HG03025 (cell line): ENCODE measurements around the gene COL18A1.

Source experiments
- ATAC-seq: cut with Tn5 transposase; IDR thresholded peaks from one replicate; pipeline ENCODE4 v1.9.1; 2021; ENCODE audit warnings: mild to moderate bottlenecking, moderate library complexity; ENCODE audit not compliant: unreplicated experiment, low FRiP score

Gene COL18A1

DNA sequence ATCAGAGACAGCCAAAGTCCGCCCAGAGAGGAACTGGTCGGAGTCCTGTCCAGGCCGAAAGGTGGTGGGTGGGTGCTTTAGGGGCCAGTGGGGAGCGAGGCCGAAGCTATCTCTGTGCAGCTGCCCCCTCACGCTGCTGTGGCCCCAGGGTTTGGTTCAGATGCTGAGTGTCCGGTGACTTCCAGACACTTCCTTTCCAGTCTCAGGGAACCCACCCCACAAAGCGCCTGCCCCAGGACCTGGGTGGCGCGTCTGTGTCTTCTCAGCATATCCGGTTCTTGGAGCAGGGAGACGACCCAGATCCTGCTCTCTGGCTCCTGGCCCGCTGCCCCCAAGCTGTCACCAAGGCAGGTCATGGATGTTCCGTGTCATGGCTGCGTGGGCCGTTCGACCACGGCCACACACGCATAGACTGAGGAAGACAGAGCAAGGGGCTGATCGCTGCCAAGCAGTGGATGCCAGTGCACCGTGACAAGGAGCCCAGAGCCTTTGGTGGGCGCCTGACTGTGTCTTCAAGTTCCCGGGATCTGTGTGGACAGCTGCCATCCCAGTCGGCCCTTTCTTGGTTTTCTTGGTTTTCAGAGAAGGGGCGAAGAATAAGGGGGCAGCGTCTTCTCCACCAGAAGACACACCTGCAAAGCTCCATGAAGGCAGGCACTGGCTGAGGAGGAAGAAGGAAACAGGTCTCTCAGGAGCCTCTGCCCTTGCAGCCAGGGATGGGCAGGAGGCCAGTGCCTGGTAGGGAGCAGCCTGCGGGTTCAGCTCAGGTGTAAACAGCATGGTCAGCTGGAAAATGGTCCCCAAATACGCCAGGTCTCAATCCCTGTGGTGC, 22.9 kb upstream of the COL18A1 start:
- no peak for ATAC-seq

GRCh38 chr21:45382697-45382997, 22.3 kb upstream of the COL18A1 start:
- ATAC-seq, result no peak

- ATAC-seq, result no peak
Observed at GRCh38 chr21:45383111-45383614, 21.8 kb upstream of the COL18A1 start.

DNA sequence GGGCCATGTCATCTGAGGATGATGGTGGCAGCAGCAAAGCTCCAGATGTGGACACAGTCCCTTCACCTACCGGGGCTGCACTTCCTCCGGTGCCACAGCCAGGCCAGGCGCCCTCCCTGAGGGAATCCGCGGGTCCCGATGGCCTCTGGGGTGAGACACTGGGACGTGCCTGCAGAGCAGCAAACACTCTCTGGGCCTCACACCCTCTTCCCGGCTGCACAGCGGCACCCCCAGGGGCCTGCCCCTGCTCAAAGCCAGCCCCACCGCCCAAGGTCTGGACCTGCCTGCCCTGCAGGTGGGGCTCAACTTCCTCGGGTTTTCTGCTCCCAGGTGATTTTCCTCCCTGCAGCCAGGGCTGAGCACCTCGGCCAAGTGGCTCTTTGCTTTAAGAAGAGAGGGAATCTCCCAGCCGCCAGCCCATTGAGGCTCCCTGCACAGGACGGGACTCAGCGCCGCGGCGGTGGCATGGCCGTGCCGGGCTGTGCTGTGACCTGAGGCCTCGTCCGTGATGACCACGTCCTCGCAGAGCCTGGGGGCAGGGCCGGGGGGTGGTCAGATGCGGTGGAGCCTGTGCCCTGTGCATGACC, 21.3 kb upstream of the COL18A1 start:
- no peak for ATAC-seq

DNA sequence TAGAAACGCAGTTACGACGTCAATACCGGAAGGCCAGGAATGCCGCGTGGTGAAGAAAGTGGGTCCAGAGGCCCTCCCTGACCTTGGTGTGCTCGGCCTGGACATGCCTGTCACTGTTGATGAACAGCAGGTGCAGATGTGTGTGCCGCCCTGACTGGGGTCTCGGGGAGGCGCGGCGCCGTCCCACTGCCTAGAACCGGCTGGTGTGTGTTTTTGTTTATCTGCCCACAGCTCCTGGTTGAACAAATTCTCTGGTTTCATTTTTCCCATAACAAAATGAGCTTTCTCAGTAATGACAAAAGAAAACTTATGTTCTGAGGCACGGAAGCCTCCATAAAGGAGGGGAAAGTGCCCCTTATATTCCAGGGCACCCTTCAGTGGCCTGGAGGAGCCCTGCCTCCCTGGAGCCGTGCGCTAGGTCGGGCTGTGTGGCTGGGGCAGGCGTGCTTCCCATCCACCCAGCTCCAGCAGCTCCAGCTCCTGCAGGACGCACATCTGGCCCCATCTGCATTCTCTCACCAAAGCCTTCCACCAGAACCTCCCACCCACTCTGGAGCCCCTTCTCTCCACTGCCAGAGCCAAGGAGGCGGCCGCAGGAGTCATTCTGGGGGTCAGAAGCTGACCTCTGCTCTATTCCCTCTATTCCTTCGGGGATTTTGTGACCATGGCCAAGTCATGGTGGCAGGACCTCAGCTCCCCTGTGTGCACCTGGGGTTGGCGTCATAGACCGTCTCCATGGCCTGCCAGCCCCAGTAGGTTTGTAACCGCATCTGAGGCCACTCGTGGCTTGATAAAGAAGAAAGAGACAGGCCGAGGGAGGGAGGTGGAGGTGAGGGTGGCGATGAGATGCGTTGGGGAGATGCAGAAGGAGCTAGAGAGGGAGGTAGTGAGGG, 20.1 kb upstream of the COL18A1 start:
- no peak for ATAC-seq

DNA sequence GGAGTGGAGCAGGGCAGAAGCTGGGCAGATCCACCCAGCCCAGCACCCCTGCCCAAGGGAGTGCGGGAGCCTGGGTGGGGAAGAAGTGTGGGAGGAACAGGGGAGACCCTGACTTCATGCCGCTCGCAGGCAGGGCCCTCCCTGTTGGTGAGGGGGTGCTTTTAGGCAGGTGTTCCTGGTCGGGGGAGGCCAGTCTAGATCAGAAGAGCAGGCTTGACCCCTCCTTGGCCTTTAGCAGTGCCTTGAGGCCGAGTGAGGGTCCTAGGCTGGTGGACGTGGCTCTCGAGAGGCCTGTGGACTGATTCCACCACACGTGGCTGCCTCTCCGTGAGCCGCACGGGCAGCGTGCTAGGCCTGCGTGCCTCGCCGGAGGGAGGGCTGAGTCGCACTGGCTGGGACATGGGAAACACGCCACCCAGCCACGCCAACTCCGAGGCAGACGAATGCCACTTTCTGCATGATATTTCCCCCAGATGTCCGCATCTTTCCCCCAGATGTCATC, 19.4 kb upstream of the COL18A1 start:
- no peak for ATAC-seq

DNA sequence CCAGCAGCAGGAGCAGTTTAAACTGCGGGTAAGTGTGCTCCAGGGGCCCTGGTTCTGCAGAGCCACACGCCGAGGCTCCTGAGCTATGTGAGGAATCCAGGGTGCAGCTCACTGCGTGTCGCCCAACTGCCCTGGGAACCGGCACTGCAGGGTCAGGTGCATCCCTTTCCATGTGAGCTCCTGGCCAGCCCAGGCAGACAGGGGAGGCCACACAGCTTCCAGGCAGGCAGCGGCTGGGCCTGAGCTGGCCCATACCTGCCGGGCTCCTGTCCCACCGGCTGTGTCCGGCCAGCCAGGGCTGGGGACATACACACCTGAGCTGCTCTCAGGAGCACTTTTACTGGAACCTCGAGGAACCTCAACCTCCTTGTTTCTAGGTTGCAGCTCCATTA, 18.6 kb upstream of the COL18A1 start:
- ATAC-seq, result no peak

- ATAC-seq, result no peak
Observed at GRCh38 chr21:45386728-45387371, 18.1 kb upstream of the COL18A1 start.

- ATAC-seq, result no peak
Observed at GRCh38 chr21:45387506-45387905, 17.5 kb upstream of the COL18A1 start.

- no peak for ATAC-seq
Observed at GRCh38 chr21:45388011-45388521, 16.9 kb upstream of the COL18A1 start.

DNA sequence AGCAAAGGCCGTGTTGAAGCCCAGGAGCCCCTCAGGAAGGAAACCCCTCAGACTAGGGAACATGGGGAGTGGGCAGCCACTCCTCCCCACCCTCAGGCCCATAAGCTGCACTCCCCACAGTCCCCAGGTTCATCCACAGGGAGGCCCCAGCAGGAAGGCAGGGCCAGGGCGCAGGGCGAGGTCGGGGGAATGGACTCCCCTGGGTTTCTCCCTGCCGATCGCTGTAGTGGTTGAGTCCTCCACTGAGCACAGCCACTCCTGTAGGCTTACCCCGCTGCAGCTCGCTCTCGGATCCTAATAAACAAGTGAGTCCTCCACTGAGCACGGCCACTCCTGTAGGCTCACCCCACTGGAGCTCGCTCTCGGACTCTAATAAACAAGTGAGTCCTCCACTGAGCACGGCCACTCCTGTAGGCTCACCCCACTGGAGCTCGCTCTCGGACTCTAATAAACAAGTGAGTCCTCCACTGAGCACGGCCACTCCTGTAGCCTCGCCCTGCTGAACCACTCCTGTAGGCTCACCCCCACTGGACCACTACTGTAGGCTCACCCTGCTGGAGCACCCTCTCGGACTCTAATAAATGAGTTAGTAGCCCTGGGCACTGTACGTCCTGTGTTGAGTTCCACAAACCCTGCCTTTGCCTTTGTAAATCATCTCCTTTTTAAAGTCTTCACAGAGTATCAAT, 16.2 kb upstream of the COL18A1 start:
- no peak for ATAC-seq

GRCh38 chr21:45390121-45390751, 14.7 kb upstream of the COL18A1 start:
- no peak for ATAC-seq

DNA sequence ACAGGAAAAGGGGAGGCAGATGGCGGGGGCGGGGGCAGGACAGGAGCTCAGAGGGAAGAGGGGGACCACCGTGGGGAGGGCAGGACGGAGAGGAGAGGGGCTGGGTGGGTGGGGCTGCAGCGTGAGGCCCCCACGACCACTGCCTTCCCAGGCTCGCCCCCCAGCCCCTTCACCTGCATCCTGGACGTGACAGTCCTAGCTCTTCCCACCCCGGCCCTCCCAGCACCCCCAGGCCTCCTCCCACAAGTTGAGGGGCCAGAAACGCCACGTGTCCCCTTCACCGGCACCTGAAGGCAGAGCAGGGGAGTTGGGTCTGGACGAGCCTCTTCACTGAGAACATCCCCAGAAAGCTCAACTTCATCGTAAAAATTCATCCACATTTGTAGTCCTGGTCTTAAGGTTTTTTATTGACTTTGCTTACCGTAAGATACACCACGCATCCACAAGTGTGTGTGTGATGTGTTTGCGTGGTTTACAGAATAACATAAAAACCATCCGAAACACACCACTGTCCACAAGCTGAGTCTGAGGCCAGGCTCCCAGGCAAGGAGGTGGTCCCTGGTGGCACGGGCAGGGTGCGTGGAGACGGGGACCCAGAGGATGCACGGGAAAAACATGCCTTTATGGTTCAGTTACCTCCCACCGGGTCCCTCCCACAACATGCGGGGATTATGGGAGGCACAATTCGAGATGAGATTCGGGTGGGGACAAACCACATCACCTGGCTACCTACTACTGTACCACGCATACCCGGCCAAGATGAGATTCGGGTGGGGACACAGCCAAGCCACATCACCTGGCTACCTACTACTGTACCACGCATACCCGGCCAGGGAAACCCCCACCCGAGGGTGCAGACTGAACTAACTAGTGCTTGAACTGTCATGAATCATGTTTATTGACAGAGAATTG, 13.9 kb upstream of the COL18A1 start:
- ATAC-seq, result no peak

- no peak for ATAC-seq
Observed at GRCh38 chr21:45391743-45392572, 13.0 kb upstream of the COL18A1 start.

GRCh38 chr21:45392573-45392971, 12.4 kb upstream of the COL18A1 start:
- ATAC-seq, result no peak

DNA sequence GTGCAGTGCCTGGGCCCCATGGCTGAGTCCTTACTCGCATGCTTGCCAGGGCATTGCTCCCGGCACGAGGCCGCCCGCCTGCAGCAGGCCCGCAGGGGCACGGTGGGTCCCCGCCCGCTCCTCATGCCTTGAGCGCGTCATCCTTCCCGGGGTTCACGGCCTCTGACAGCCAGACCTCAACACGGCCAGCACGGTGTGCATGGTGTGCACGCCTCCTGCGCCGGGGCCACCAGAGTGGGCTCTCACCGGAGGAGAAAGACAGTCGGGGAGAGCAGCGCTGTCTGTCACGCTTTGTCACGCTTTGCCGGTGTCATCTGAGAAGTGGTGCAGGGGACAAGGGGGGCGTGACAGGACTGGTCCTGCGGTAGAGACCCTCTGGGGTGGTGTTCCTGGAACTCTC, 11.9 kb upstream of the COL18A1 start:
- no peak for ATAC-seq

GRCh38 chr21:45393833-45394638, 10.9 kb upstream of the COL18A1 start:
- no peak for ATAC-seq
